Measurements from ENCODE around the gene APBB3. TPM values are rescaled to one million over a fixed set of nuclear protein-coding genes. Genes with fewer than 3 reads are reported as not detected.

APBB3 gene
- total and polyA plus RNA-seq, 9 donors, result 13.1 to 47.6 (median 36.1) TPM

DNA sequence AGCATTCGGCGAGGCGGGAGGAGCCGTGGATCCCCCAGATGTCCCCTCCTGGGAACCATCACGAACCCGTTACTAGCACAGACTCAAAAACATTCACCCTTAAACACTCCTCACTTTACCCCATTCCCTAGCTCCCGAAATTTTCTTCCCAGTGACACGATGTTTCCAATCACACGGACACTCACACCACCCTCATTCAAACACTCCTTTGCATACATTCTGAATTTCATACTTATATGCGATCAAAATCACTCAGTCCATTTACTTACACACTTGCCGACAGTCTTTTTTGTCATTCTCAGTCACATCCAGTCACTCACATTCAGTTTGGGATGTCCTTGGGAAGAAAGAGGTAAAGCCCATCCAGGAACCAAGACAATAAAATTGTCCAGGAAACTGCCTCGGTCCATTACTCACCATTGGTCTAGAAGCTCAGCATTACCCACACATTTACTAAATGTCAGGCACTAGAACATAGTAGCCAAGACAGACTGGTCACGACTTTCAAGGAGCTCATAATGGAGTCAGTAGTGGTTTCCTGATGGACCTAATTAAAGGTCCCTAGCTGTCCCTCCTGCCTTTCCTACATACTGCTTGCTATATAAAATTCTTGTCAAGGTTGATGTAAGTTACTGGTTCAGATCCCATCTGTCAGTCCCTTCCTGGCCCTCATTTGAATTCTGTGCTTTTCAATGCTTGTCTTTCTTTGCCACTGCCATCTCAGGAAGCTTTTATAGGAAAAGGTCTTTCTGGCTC, 804 bp upstream of the APBB3 start:
- 4 to 6% (median 4%) methylated on average over 13 of the region's 13 CpGs for WGBS, 3 donors
- peaks cover 9% of the 10 kb centered on the region for H3K4me1 ChIP-seq (ENCODE audit: insufficient read depth)
- no peaks in the 10 kb centered on the region for H3K27me3 ChIP-seq
- no peaks in the 10 kb centered on the region for H3K9me3 ChIP-seq
- intact Hi-C loops (cut with DNase I), result loop anchor here in 1 of 4 donors (10.0 kb wide), 1 partner anchor 70 kb away; the partner anchor contains the start of genes CD14 and TMCO6
- H3K27ac ChIP-seq, result peak overlapping the region; percentile 87 to 95
- H3K36me3 ChIP-seq, result no peaks in the 10 kb centered on the region
- TF ChIP-seq EP300 (IDR thresholded peaks at IDR 0.05), result no peak
- TF ChIP-seq, protein P1, sequence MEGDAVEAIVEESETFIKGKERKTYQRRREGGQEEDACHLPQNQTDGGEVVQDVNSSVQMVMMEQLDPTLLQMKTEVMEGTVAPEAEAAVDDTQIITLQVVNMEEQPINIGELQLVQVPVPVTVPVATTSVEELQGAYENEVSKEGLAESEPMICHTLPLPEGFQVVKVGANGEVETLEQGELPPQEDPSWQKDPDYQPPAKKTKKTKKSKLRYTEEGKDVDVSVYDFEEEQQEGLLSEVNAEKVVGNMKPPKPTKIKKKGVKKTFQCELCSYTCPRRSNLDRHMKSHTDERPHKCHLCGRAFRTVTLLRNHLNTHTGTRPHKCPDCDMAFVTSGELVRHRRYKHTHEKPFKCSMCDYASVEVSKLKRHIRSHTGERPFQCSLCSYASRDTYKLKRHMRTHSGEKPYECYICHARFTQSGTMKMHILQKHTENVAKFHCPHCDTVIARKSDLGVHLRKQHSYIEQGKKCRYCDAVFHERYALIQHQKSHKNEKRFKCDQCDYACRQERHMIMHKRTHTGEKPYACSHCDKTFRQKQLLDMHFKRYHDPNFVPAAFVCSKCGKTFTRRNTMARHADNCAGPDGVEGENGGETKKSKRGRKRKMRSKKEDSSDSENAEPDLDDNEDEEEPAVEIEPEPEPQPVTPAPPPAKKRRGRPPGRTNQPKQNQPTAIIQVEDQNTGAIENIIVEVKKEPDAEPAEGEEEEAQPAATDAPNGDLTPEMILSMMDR (IDR thresholded peaks at IDR 0.05), result no peak
- no peak for TF ChIP-seq POLR2A (IDR thresholded peaks at IDR 0.05)
- H3K4me3 ChIP-seq, result peak overlapping the region; percentile 79
- DNase-seq, result no peak

DNA sequence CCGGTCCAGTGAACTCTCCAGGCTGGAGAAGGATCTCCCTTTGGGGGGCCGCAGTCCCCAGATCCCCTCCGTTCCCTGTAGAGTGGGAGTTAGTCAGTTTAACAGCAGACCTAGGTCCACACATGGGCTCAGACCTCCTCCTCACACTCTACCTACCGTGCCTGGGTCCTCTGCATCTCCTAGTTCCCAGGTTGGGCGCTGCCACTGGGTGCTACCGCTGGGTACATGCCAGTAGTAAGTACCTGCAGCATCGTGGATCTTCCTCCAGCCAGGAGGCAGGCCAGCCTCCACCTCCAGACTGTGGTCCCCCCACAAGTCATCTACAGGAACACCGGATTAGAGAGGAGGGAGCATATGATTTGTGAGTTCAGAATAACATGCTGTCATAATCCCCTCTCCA, 802 bp downstream of the APBB3 start:
- DNase-seq, result peak in 2 of 5 donors; percentile 50 to 52
- H3K36me3 ChIP-seq, result no peaks in the 10 kb centered on the region
- intact Hi-C loops (cut with DNase I), result loop anchor here in 3 of 4 donors (5.0 to 10.0 kb wide), 2 partner anchors 71 to 74 kb away; partner anchors contain the start of genes TMCO6 (in 3 of the 3) and CD14 (in 1 of the 3)

DNA sequence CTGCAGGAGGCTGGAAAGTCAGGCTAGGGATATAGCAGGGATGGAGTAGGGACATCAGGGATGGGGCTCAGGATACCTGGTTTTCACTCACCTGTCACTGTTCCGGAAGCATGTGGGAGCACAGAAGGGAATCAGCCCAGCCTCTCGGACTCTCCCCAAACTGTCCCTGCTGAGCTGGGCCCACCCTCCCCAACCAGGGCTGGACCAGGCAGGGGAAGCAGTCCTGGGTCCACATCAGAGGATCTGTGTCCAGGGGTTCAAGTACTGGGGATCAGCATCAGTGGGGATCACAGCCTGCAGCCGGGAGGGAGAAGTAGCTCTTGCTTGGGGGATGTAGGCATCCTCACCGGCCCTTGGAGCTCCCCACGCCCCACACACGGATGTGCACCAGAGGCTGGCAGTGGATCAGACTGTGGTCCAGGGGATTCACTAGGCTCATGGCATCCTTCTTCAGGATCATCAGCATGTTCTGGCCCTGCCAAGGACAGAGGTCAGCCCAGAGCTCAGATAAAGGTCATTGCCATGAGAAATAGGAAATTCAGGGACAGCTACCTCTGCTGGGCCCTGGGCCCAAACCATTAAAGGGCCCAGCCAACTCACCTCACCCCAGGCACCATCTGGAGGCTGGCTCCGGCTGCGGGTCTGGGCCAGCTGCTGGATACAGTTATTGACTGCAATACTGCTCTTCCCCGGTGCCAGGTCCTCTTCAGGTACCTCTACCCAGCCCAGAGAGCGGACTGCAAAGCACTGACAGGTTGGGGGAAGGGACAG, 2.5 kb downstream of the APBB3 start:
- Histone ChIP-seq H3K4me1 (ENCODE audit: insufficient read depth) (peaks cover 9% of the 10 kb centered on the region), H3K36me3 (no peaks in the 10 kb centered on the region), H3K27ac (no peak overlapping the region), H3K9me3 (no peaks in the 10 kb centered on the region), H3K4me3 (no peak overlapping the region), H3K27me3 (no peaks in the 10 kb centered on the region)
- intact Hi-C loops (cut with DNase I), result loop anchor here in 3 of 4 donors (5.0 to 10.0 kb wide), 2 partner anchors 73 to 75 kb away; partner anchors contain the start of genes TMCO6 (in 3 of the 3) and CD14 (in 1 of the 3)
- DNase-seq, result no peak
- TF ChIP-seq EP300 (IDR thresholded peaks at IDR 0.05) (no peak), POLR2A (IDR thresholded peaks at IDR 0.05) (no peak)
- TF ChIP-seq, protein P1 (IDR thresholded peaks at IDR 0.05), result no peak
- WGBS, 3 donors, result 85 to 91% (median 88%) methylated on average over 10 of the region's 10 CpGs

More for the DNA sequence above, 802 bp downstream of the APBB3 start:
- Histone ChIP-seq H3K4me3 (peak overlapping the region; percentile 79), H3K27ac (peak overlapping the region; percentile 87 to 95), H3K4me1 (ENCODE audit: insufficient read depth) (peaks cover 9% of the 10 kb centered on the region), H3K9me3 (no peaks in the 10 kb centered on the region), H3K27me3 (no peaks in the 10 kb centered on the region)
- TF ChIP-seq POLR2A (IDR thresholded peaks at IDR 0.05) (no peak), EP300 (IDR thresholded peaks at IDR 0.05) (no peak)
- TF ChIP-seq, protein P1 (IDR thresholded peaks at IDR 0.05), result no peak
- 51 to 53% (median 52%) methylated on average over 8 of the region's 8 CpGs for WGBS, 3 donors

DNA sequence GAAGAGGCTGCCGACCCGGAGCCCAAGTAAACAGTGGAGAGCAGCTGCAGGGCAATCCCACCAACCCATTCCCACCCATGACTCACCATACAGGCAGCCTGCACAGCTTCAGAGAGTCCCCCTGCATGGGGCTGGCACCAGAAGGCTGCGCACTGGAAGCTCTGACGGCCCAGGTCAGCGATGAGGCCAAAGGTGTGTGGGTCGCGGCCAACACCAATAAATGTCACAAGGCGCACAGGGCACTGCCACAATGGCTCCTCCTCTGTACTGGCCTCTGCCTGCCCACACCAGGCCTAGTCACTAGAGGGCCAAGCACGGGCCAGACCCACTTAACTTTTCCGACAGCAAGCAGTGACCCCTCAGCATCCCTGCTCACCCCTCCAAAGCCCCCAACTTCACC, 4.2 kb downstream of the APBB3 start:
- no peak overlapping the region for H3K4me3 ChIP-seq
- intact Hi-C loops (cut with DNase I), result loop anchor here in 3 of 4 donors (5.0 to 10.0 kb wide), 2 partner anchors 75 to 77 kb away; partner anchors contain the start of genes TMCO6 (in 3 of the 3) and CD14 (in 1 of the 3)
- H3K9me3 ChIP-seq, result no peaks in the 10 kb centered on the region
- no peak overlapping the region for H3K27ac ChIP-seq
- WGBS, 3 donors, result 85 to 88% (median 86%) methylated on average over 10 of the region's 10 CpGs
- H3K36me3 ChIP-seq, result no peaks in the 10 kb centered on the region
- no peaks in the 10 kb centered on the region for H3K27me3 ChIP-seq
- DNase-seq, result no peak
- peaks cover 9% of the 10 kb centered on the region for H3K4me1 ChIP-seq (ENCODE audit: insufficient read depth)
- TF ChIP-seq POLR2A (IDR thresholded peaks at IDR 0.05), result no peak
- TF ChIP-seq, protein P1 (IDR thresholded peaks at IDR 0.05), result no peak
- no peak for TF ChIP-seq EP300 (IDR thresholded peaks at IDR 0.05)
